Natural killer cell (primary cell): ENCODE data around the gene ZNF488. TPM values are rescaled to one million over a fixed set of nuclear protein-coding genes. Genes with fewer than 3 reads are reported as not detected.

Source experiments
- ATAC-seq, 3 donors: fragments of 150-1000 bp in 2 of 3; fragments of 200-7000 bp in 1 of 3; cut with Tn5 transposase; 1 replicate in 1 of 3; 2 replicates in 2 of 3; pipeline ENCODE4 v1.10.0; 2021; ENCODE audit warnings: mild to moderate bottlenecking in 2 of 3, moderate library complexity in 2 of 3
- DNase-seq, 2 donors: peaks; one replicate each; pipeline versions ENCODE4 v3.0.0 to v3.0.0-alpha.2; 2013 to 2021; ENCODE audit warnings: mixed read lengths in 1 of 2
- H3K27ac ChIP-seq: one replicate; pipeline ENCODE4 v1.5.1; 2013; ENCODE audit warnings: mild to moderate bottlenecking, low read length
- H3K27me3 ChIP-seq: one replicate; pipeline ENCODE4 v1.6.1; 2013; ENCODE audit warnings: low read length; ENCODE audit not compliant: control insufficient read depth, insufficient read depth
- H3K36me3 ChIP-seq: one replicate; pipeline ENCODE4 v1.6.1; 2013; ENCODE audit warnings: low read length; ENCODE audit not compliant: control insufficient read depth, insufficient read depth
- H3K4me1 ChIP-seq: one replicate; pipeline ENCODE4 v1.6.1; 2013; ENCODE audit warnings: low read length; ENCODE audit not compliant: control insufficient read depth, insufficient read depth
- H3K4me3 ChIP-seq: one replicate; pipeline ENCODE4 v1.5.1; 2013; ENCODE audit warnings: low read length
- H3K9me3 ChIP-seq: one replicate; pipeline ENCODE4 v1.6.1; 2013; ENCODE audit warnings: low read length; ENCODE audit not compliant: control insufficient read depth, insufficient read depth
- H3K27ac Mint-ChIP-seq, 2 donors: one replicate each; pipeline ENCODE4 v1.8.0; 2022; ENCODE audit warnings: mild to moderate bottlenecking in 2 of 2, mixed read lengths in 2 of 2, moderate library complexity in 1 of 2
- H3K27me3 Mint-ChIP-seq, 2 donors: one replicate each; pipeline ENCODE4 v1.8.0; 2022; ENCODE audit warnings: low read depth in 2 of 2, mixed read lengths in 2 of 2
- H3K36me3 Mint-ChIP-seq: one replicate; pipeline ENCODE4 v1.8.0; 2022; ENCODE audit warnings: mixed read lengths
- H3K4me1 Mint-ChIP-seq, 2 donors: one replicate each; pipeline ENCODE4 v1.8.0; 2022; ENCODE audit warnings: mixed read lengths in 2 of 2
- H3K4me3 Mint-ChIP-seq: one replicate; pipeline ENCODE4 v1.8.0; 2022; ENCODE audit warnings: mild to moderate bottlenecking, moderate library complexity, mixed read lengths
- H3K9me3 Mint-ChIP-seq, 2 donors: one replicate each; pipeline ENCODE4 v1.8.0; 2022; ENCODE audit warnings: mixed read lengths in 2 of 2
- CTCF ChIP-seq: fragments of 200-600 bp; IDR thresholded peaks from one replicate; pipeline ENCODE4 v1.8.0; 2022; ENCODE audit warnings: antibody characterized with exemption
- WGBS: methylation state at CpG from one replicate; pipeline ENCODE4 v1.1.7; 2013; ENCODE audit warnings: missing lambda C conversion rate; ENCODE audit not compliant: insufficient coverage; 5-methylcytosine and 5-hydroxymethylcytosine counted together
- intact Hi-C: fragments of 100-400 bp; cut with micrococcal nuclease; formaldehyde crosslinking; loops from one replicate; pipeline ENCODE4 v1.14.2; 2022
- total RNA-seq, 4 donors: library from RNA; stranded (reverse); fragments of 120-200 nt in 1 of 4; gene quantifications; one replicate each; pipeline versions ENCODE4 v1.2.3 to v1.2.4, GENCODE V29; 2013 to 2022

ZNF488 gene
- total RNA-seq, 3 donors from 2014 or later (not counting 1 experiment from before 2014, with no cell fraction given): not detected

GRCh38 chr10:47361293-47361692 lies 22.8 kb downstream of the ZNF488 start:
- H3K9me3 Mint-ChIP-seq: no peaks in the 10 kb centered on the region
- H3K27ac Mint-ChIP-seq: no peak overlapping the region
- Histone ChIP-seq H3K27ac (no peak overlapping the region), H3K36me3 (no peaks in the 10 kb centered on the region), H3K27me3 (no peaks in the 10 kb centered on the region), H3K4me1 (no peaks in the 10 kb centered on the region), H3K4me3 (no peak overlapping the region), H3K9me3 (no peaks in the 10 kb centered on the region)
- no peaks in the 10 kb centered on the region for H3K4me1 Mint-ChIP-seq
- DNase-seq (peak in 1 of 2 donors; percentile 36), ATAC-seq (peak in 1 of 3 donors; percentile 36)
- H3K27me3 Mint-ChIP-seq: peaks cover 0 to 7% of the 10 kb centered on the region in 2 donors
- H3K36me3 Mint-ChIP-seq: no peaks in the 10 kb centered on the region
- peak; percentile 26 for TF ChIP-seq CTCF
- WGBS: 58% methylated on average over 9 of the region's 9 CpGs
- intact Hi-C loops: no loop called here
- no peak overlapping the region for H3K4me3 Mint-ChIP-seq

- 87% methylated on average over 14 of the region's 14 CpGs for WGBS
These were observed 23.6 kb downstream of the ZNF488 start for GRCh38 chr10:47360419-47361040.

GRCh38 chr10:47359626-47360418 lies 24.3 kb downstream of the ZNF488 start:
- intact Hi-C loops: no loop called here
- no peak overlapping the region for H3K4me3 ChIP-seq
- WGBS: 70% methylated on average over 4 of the region's 4 CpGs
- TF ChIP-seq CTCF: no peak
- no peaks in the 10 kb centered on the region for H3K4me1 ChIP-seq
- peaks cover 0 to 4% of the 10 kb centered on the region in 2 donors for H3K27me3 Mint-ChIP-seq
- H3K4me1 Mint-ChIP-seq: no peaks in the 10 kb centered on the region
- no peaks in the 10 kb centered on the region for H3K9me3 Mint-ChIP-seq
- no peaks in the 10 kb centered on the region for H3K9me3 ChIP-seq
- no peak overlapping the region for H3K27ac ChIP-seq
- no peaks in the 10 kb centered on the region for H3K36me3 Mint-ChIP-seq
- no peaks in the 10 kb centered on the region for H3K27me3 ChIP-seq
- H3K27ac Mint-ChIP-seq: no peak overlapping the region
- no peaks in the 10 kb centered on the region for H3K36me3 ChIP-seq
- ATAC-seq (no peak), DNase-seq (no peak)
- H3K4me3 Mint-ChIP-seq: no peak overlapping the region

More at GRCh38 chr10:47360419-47361040, 23.6 kb downstream of the ZNF488 start:
- no peak overlapping the region for H3K27ac ChIP-seq
- no peaks in the 10 kb centered on the region for H3K9me3 ChIP-seq
- Mint-ChIP-seq H3K27ac (no peak overlapping the region), H3K4me3 (no peak overlapping the region), H3K4me1 (no peaks in the 10 kb centered on the region), H3K27me3 (peaks cover 0 to 4% of the 10 kb centered on the region in 2 donors), H3K9me3 (no peaks in the 10 kb centered on the region), H3K36me3 (no peaks in the 10 kb centered on the region)
- no peak overlapping the region for H3K4me3 ChIP-seq
- H3K36me3 ChIP-seq: no peaks in the 10 kb centered on the region
- ATAC-seq: no peak
- no peaks in the 10 kb centered on the region for H3K4me1 ChIP-seq
- no peak for TF ChIP-seq CTCF
- H3K27me3 ChIP-seq: no peaks in the 10 kb centered on the region
- DNase-seq: no peak
- intact Hi-C loops: no loop called here
